Stimulated activated CD4-positive, alpha-beta T cell treated with anti-CD3 and anti-CD28 coated beads, Interleukin-15, amount 100 ng/mL, for 24 hours (primary cell): ENCODE data around the gene SLC19A2.
"Not testable (repeated sequence)": the region's sequence is repeated elsewhere in the genome, so short reads cannot be mapped to it uniquely, and the experiment has no call there.

Experiments used
- DNase-seq: peaks from one replicate; pipeline ENCODE4 v3.0.0-alpha.2; 2020

The SLC19A2 gene

GRCh38 chr1:169508432-169509338, 22.9 kb upstream of the SLC19A2 start:
- no peak for DNase-seq

- no peak for DNase-seq
Measured at GRCh38 chr1:169507413-169507812, 21.7 kb upstream of the SLC19A2 start.

- not testable (repeated sequence) for DNase-seq
Measured at GRCh38 chr1:169503601-169504000, 17.9 kb upstream of the SLC19A2 start.

GRCh38 chr1:169499807-169500206, 14.1 kb upstream of the SLC19A2 start:
- no peak for DNase-seq

GRCh38 chr1:169497317-169497716, 11.6 kb upstream of the SLC19A2 start:
- DNase-seq: no peak

- DNase-seq: no peak
Measured at GRCh38 chr1:169495916-169496315, 10.2 kb upstream of the SLC19A2 start.

- peak; percentile 10 for DNase-seq
Measured at GRCh38 chr1:169495046-169495775, 9.5 kb upstream of the SLC19A2 start.

- no peak for DNase-seq
Measured at GRCh38 chr1:169494343-169494742, 8.6 kb upstream of the SLC19A2 start.

- DNase-seq: no peak
Measured at GRCh38 chr1:169493251-169493650, 7.5 kb upstream of the SLC19A2 start.

- DNase-seq: peak; percentile 49
Measured at GRCh38 chr1:169491845-169492281, 6.1 kb upstream of the SLC19A2 start.

- no peak for DNase-seq
Measured at GRCh38 chr1:169488157-169488556, 2.4 kb upstream of the SLC19A2 start.

- no peak for DNase-seq
Measured at GRCh38 chr1:169487561-169487960, 1.8 kb upstream of the SLC19A2 start.

- DNase-seq: no peak
Measured at GRCh38 chr1:169487133-169487532, 1.4 kb upstream of the SLC19A2 start.

- no peak for DNase-seq
Measured at GRCh38 chr1:169486281-169487051, 722 bp upstream of the SLC19A2 start.

GRCh38 chr1:169484683-169485430, 887 bp downstream of the SLC19A2 start:
- peak; percentile 55 for DNase-seq

- DNase-seq: no peak
Measured at GRCh38 chr1:169484101-169484500, 1.6 kb downstream of the SLC19A2 start.

- no peak for DNase-seq
Measured at GRCh38 chr1:169483500-169483966, 2.2 kb downstream of the SLC19A2 start.

- no peak for DNase-seq
Measured at GRCh38 chr1:169479363-169480066, 6.2 kb downstream of the SLC19A2 start.

- DNase-seq: no peak
Measured at GRCh38 chr1:169478094-169478672, 7.6 kb downstream of the SLC19A2 start.

GRCh38 chr1:169475806-169476387, 9.8 kb downstream of the SLC19A2 start:
- DNase-seq: no peak
